HEK293 (cell line): ENCODE data around the gene CEBPA.

Experiments
- CTCF ChIA-PET: fragments of 350-600 bp; formaldehyde crosslinking; extraction: SDS; loops from one replicate; lab custom pipeline; 2021; ENCODE audit warnings: antibody characterized with exemption; lab: Yijun Ruan, JAX
- POLR2A ChIA-PET: fragments of 300-600 bp; formaldehyde crosslinking; extraction: SDS; loops from one replicate; lab custom pipeline; 2020; ENCODE audit warnings: antibody characterized with exemption, inconsistent platforms; lab: Yijun Ruan, JAX
- H3K27ac ChIP-seq: fragments of 200-500 bp; sonication (Bioruptor generic); 2 replicates; pipeline ENCODE4 v1.5.1; 2014; ENCODE audit warnings: low read depth, low read length, control low read depth, inconsistent platforms; ENCODE audit errors: extremely low read depth
- H3K36me3 ChIP-seq, 2 experiments: fragments of 200-500 bp in 1 of 2; sonication (Bioruptor generic) in 1 of 2; 1 replicate in 1 of 2; 2 replicates in 1 of 2; pipeline ENCODE4 v1.5.1; 2014 to 2017; ENCODE audit warnings: inconsistent platforms in 2 of 2, low read length in 2 of 2; ENCODE audit not compliant: control insufficient read depth in 2 of 2, insufficient read depth in 1 of 2
- H3K4me1 ChIP-seq: fragments of 200-500 bp; sonication (Bioruptor generic); 2 replicates; pipeline ENCODE4 v1.5.1; 2014; ENCODE audit warnings: mild to moderate bottlenecking, low read length, inconsistent platforms; ENCODE audit not compliant: control insufficient read depth, insufficient read depth
- H3K4me3 ChIP-seq: 2 replicates; pipeline ENCODE4 v1.5.1; 2011; ENCODE audit warnings: low read depth, mild to moderate bottlenecking, control low read depth, low read length, moderate library complexity
- H3K9me3 ChIP-seq: fragments of 200-500 bp; sonication (Bioruptor generic); 2 replicates; pipeline ENCODE4 v1.5.1; 2014; ENCODE audit warnings: low read depth, low read length, inconsistent platforms; ENCODE audit not compliant: control insufficient read depth, insufficient read depth
- BCL11A ChIP-seq: fragments of 450-650 bp; formaldehyde crosslinking; IDR thresholded peaks from 2 replicates; pipeline ENCODE4 v1.5.1; 2016; ENCODE audit warnings: low read depth, missing biosample characterization, missing genetic modification characterization
- BCL6B ChIP-seq: fragments of 450-650 bp; formaldehyde crosslinking; IDR thresholded peaks from 2 replicates; pipeline ENCODE4 v1.5.1; 2017; ENCODE audit warnings: missing biosample characterization, missing genetic modification characterization
- EGR2 ChIP-seq: fragments of 450-650 bp; formaldehyde crosslinking; IDR thresholded peaks from 2 replicates; pipeline ENCODE4 v1.5.1; 2016; ENCODE audit warnings: low read depth, missing biosample characterization, missing genetic modification characterization
- KLF7 ChIP-seq: fragments of 450-650 bp; formaldehyde crosslinking; IDR thresholded peaks from 2 replicates; pipeline ENCODE4 v1.5.1; 2016; ENCODE audit warnings: missing biosample characterization, missing genetic modification characterization, borderline replicate concordance
- KLF8 ChIP-seq: fragments of 450-650 bp; formaldehyde crosslinking; IDR thresholded peaks from 2 replicates; pipeline ENCODE4 v1.5.1; 2016; ENCODE audit warnings: missing biosample characterization, missing genetic modification characterization
- MZF1 ChIP-seq: fragments of 450-650 bp; formaldehyde crosslinking; IDR thresholded peaks from 2 replicates; pipeline ENCODE4 v1.5.1; 2017; ENCODE audit warnings: missing biosample characterization, missing genetic modification characterization, borderline replicate concordance
- PRDM4 ChIP-seq: fragments of 450-650 bp; formaldehyde crosslinking; IDR thresholded peaks from 2 replicates; pipeline ENCODE4 v1.5.1; 2017; ENCODE audit warnings: missing biosample characterization, missing genetic modification characterization
- SETDB1 ChIP-seq: IDR thresholded peaks from one replicate; pipeline ENCODE4 v1.6.1; 2017; ENCODE audit warnings: mild to moderate bottlenecking, low read length, moderate library complexity, mixed read lengths; ENCODE audit not compliant: insufficient read length
- TRIM28 ChIP-seq: IDR thresholded peaks from 2 replicates; pipeline ENCODE4 v1.6.1; 2011; ENCODE audit warnings: low read length, control low read depth, borderline replicate concordance
- YY2 ChIP-seq: fragments of 450-650 bp; formaldehyde crosslinking; IDR thresholded peaks from 2 replicates; pipeline ENCODE4 v1.5.1; 2016; ENCODE audit warnings: missing biosample characterization, missing genetic modification characterization
- ZBTB7A ChIP-seq: fragments of 450-650 bp; formaldehyde crosslinking; IDR thresholded peaks from 2 replicates; pipeline ENCODE4 v1.5.1; 2016; ENCODE audit warnings: low read depth, missing biosample characterization, missing genetic modification characterization
- ZNF174 ChIP-seq: fragments of 450-650 bp; formaldehyde crosslinking; IDR thresholded peaks from 2 replicates; pipeline ENCODE4 v1.5.0; 2017; ENCODE audit warnings: missing biosample characterization, mild to moderate bottlenecking, missing genetic modification characterization
- ZNF211 ChIP-seq: fragments of 450-650 bp; formaldehyde crosslinking; IDR thresholded peaks from 2 replicates; pipeline ENCODE4 v1.5.1; 2016; ENCODE audit warnings: low read depth, missing biosample characterization, missing genetic modification characterization
- ZNF248 ChIP-seq: fragments of 450-650 bp; formaldehyde crosslinking; IDR thresholded peaks from 2 replicates; pipeline ENCODE4 v1.5.1; 2017; ENCODE audit warnings: missing biosample characterization, missing genetic modification characterization
- ZNF274 ChIP-seq, 2 experiments: fragments of 200-500 bp in 1 of 2; fragments of 450-650 bp in 1 of 2; sonication (Bioruptor generic) in 1 of 2; formaldehyde crosslinking in 1 of 2; IDR thresholded peaks; 2 replicates each; pipeline versions ENCODE4 v1.5.1 to v1.6.1; 2014 to 2016; ENCODE audit warnings: borderline replicate concordance in 1 of 2, inconsistent platforms in 1 of 2, low read length in 1 of 2, missing biosample characterization in 1 of 2, missing genetic modification characterization in 1 of 2
- ZNF292 ChIP-seq: fragments of 450-650 bp; formaldehyde crosslinking; IDR thresholded peaks from 2 replicates; pipeline ENCODE4 v1.5.1; 2016; ENCODE audit warnings: low read depth, missing biosample characterization, missing genetic modification characterization, borderline replicate concordance
- ZNF366 ChIP-seq: fragments of 450-650 bp; formaldehyde crosslinking; conservative IDR thresholded peaks from 2 replicates; pipeline ENCODE4 v1.5.1; 2016; ENCODE audit warnings: missing biosample characterization, missing genetic modification characterization
- ZNF423 ChIP-seq: fragments of 450-650 bp; formaldehyde crosslinking; IDR thresholded peaks from 2 replicates; pipeline ENCODE4 v1.5.1; 2016; ENCODE audit warnings: missing biosample characterization, missing genetic modification characterization
- ZNF530 ChIP-seq: fragments of 450-650 bp; formaldehyde crosslinking; IDR thresholded peaks from 2 replicates; pipeline ENCODE4 v1.5.1; 2016; ENCODE audit warnings: low read depth, missing biosample characterization, missing genetic modification characterization
- ZNF555 ChIP-seq: fragments of 450-650 bp; formaldehyde crosslinking; conservative IDR thresholded peaks from 2 replicates; pipeline ENCODE4 v1.5.1; 2017; ENCODE audit warnings: missing biosample characterization, mild to moderate bottlenecking, missing genetic modification characterization, inconsistent platforms
- ZNF558 ChIP-seq: fragments of 450-650 bp; formaldehyde crosslinking; IDR thresholded peaks from 2 replicates; pipeline ENCODE4 v1.5.1; 2016; ENCODE audit warnings: missing biosample characterization, missing genetic modification characterization
- ZNF610 ChIP-seq: fragments of 450-650 bp; formaldehyde crosslinking; IDR thresholded peaks from 2 replicates; pipeline ENCODE4 v1.5.1; 2016; ENCODE audit warnings: missing biosample characterization, missing genetic modification characterization, borderline replicate concordance
- ZNF629 ChIP-seq: fragments of 450-650 bp; formaldehyde crosslinking; IDR thresholded peaks from 2 replicates; pipeline ENCODE4 v1.5.1; 2017; ENCODE audit warnings: missing biosample characterization, missing genetic modification characterization
- ZNF654 ChIP-seq: fragments of 450-650 bp; formaldehyde crosslinking; IDR thresholded peaks from 2 replicates; pipeline ENCODE4 v1.5.1; 2016; ENCODE audit warnings: low read depth, missing biosample characterization, missing genetic modification characterization
- ZNF701 ChIP-seq: fragments of 450-650 bp; formaldehyde crosslinking; IDR thresholded peaks from 2 replicates; pipeline ENCODE4 v1.5.1; 2016; ENCODE audit warnings: missing biosample characterization, missing genetic modification characterization
- ZNF76 ChIP-seq: fragments of 450-650 bp; formaldehyde crosslinking; IDR thresholded peaks from 2 replicates; pipeline ENCODE4; 2016; ENCODE audit warnings: low read depth, missing biosample characterization, missing genetic modification characterization, borderline replicate concordance
- ZNF791 ChIP-seq: fragments of 450-650 bp; formaldehyde crosslinking; IDR thresholded peaks from 2 replicates; pipeline ENCODE4 v1.5.1; 2016; ENCODE audit warnings: missing biosample characterization, missing genetic modification characterization
- ZNF792 ChIP-seq: fragments of 450-650 bp; formaldehyde crosslinking; IDR thresholded peaks from 2 replicates; pipeline ENCODE4 v1.5.1; 2016; ENCODE audit warnings: missing biosample characterization, missing genetic modification characterization
- ZNF830 ChIP-seq: fragments of 450-650 bp; IDR thresholded peaks from 2 replicates; pipeline ENCODE4 v1.5.0; 2018; ENCODE audit warnings: missing biosample characterization, missing genetic modification characterization, low read depth, mild to moderate bottlenecking, moderate library complexity
- TF ChIP-seq, protein P1 (sequence below): fragments of 450-650 bp; formaldehyde crosslinking; IDR thresholded peaks from 2 replicates; pipeline ENCODE4 v1.5.1; 2016; ENCODE audit warnings: missing biosample characterization, missing genetic modification characterization
- TF ChIP-seq, protein P2 (sequence below): fragments of 450-650 bp; formaldehyde crosslinking; IDR thresholded peaks from 2 replicates; pipeline ENCODE4 v1.5.1; 2016; ENCODE audit warnings: missing biosample characterization, missing genetic modification characterization

CEBPA gene

GRCh38 chr19:33288666-33289065 is 13.7 kb downstream of the CEBPA start:
- H3K4me1 ChIP-seq, result peaks cover 18% of the 10 kb centered on the region

DNA sequence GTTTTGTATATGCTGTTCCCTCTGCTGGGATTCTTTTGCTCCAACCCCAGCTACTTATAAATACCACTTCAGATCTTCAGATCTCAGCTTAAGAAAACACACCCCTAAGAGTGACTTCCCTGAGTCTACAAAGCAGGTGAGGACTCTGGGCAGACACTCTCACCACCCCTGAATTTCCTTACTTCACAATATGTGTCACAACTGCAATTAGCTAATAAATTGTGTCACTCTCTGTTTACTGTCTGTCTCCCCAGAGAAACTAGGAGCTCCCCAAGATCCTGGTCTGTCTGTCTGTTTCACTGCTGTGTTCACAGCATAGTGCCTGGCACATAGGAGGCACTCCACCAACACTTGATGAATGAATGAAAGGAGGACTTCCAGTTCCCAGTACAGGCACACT is 14.4 kb downstream of the CEBPA start:
- no peaks in the 10 kb centered on the region for H3K36me3 ChIP-seq
- peaks cover 11% of the 10 kb centered on the region for H3K4me1 ChIP-seq
- TF ChIP-seq BCL11A (tag by site-specific recombination), result no peak
- no peak for TF ChIP-seq ZNF610 (tag by site-specific recombination)
- no peak for TF ChIP-seq ZNF248 (tag by site-specific recombination)
- no peak for TF ChIP-seq ZNF530
- TF ChIP-seq YY2 (tag by site-specific recombination), result no peak
- TF ChIP-seq ZNF366, result no peak
- TF ChIP-seq ZNF629 (tag by site-specific recombination), result no peak
- TF ChIP-seq PRDM4 (tag by site-specific recombination), result no peak
- no peak for TF ChIP-seq ZNF211 (tag by site-specific recombination)
- ChIA-PET POLR2A (interaction anchor here (1.1 kb wide), 1 partner anchor 85 kb away, joined by 3 read pairs; the partner anchor contains the start of gene CEBPG), CTCF (interaction anchor here (0.6 to 2.1 kb wide), 7 partner anchors 8 to 718 kb away, joined by 3 to 6 read pairs (median 3); no protein-coding TSS in a partner anchor)
- H3K27ac ChIP-seq, result no peak overlapping the region
- no peaks in the 10 kb centered on the region; the same call in 1 of the 2 replicates for H3K9me3 ChIP-seq
- no peak overlapping the region for H3K4me3 ChIP-seq

More at GRCh38 chr19:33288666-33289065, 13.7 kb downstream of the CEBPA start:
- no peak for TF ChIP-seq ZNF76 (tag by site-specific recombination)
- no peak for TF ChIP-seq MZF1 (tag by site-specific recombination)
- TF ChIP-seq ZNF174 (tag by site-specific recombination), result no peak
- no peak for TF ChIP-seq ZNF830 (tag by site-specific recombination)
- TF ChIP-seq TRIM28, result 0 out of 2 replicates have a peak, but pooled peaks have one; percentile 22
- TF ChIP-seq ZNF701 (tag by site-specific recombination), result no peak
- no peak for TF ChIP-seq ZBTB7A (tag by site-specific recombination)
- TF ChIP-seq EGR2, result no peak
- TF ChIP-seq ZNF791 (tag by site-specific recombination), result no peak
- TF ChIP-seq ZNF366, result no peak
- TF ChIP-seq ZNF423 (tag by site-specific recombination), result no peak
- no peak for TF ChIP-seq ZNF654 (tag by site-specific recombination)
- TF ChIP-seq, protein P1, sequence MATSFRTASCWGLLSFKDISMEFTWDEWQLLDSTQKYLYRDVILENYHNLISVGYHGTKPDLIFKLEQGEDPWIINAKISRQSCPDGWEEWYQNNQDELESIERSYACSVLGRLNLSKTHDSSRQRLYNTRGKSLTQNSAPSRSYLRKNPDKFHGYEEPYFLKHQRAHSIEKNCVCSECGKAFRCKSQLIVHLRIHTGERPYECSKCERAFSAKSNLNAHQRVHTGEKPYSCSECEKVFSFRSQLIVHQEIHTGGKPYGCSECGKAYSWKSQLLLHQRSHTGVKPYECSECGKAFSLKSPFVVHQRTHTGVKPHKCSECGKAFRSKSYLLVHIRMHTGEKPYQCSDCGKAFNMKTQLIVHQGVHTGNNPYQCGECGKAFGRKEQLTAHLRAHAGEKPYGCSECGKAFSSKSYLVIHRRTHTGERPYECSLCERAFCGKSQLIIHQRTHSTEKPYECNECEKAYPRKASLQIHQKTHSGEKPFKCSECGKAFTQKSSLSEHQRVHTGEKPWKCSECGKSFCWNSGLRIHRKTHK (tag by site-specific recombination), result peak; percentile 100
- no peak for TF ChIP-seq ZNF292 (tag by site-specific recombination)
- no peak for TF ChIP-seq KLF7 (tag by site-specific recombination)
- TF ChIP-seq ZNF558 (tag by site-specific recombination), result 0 out of 2 replicates have a peak, but pooled peaks have one; percentile 10
- TF ChIP-seq BCL6B (tag by site-specific recombination), result no peak
- TF ChIP-seq, protein P2, sequence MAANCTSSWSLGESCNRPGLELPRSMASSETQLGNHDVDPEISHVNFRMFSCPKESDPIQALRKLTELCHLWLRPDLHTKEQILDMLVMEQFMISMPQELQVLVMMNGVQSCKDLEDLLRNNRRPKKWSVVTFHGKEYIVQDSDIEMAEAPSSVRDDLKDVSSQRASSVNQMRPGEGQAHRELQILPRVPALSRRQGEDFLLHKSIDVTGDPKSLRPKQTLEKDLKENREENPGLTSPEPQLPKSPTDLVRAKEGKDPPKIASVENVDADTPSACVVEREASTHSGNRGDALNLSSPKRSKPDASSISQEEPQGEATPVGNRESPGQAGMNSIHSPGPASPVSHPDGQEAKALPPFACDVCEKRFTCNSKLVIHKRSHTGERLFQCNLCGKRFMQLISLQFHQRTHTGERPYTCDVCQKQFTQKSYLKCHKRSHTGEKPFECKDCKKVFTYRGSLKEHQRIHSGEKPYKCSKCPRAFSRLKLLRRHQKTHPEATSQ, result no peak
- peak; percentile 97 for TF ChIP-seq SETDB1
- no peak for TF ChIP-seq KLF8 (tag by site-specific recombination)
- TF ChIP-seq ZNF555 (tag by site-specific recombination), result no peak
- no peak for TF ChIP-seq ZNF792
- TF ChIP-seq ZNF274 (IDR thresholded peaks at IDR 0.05; ENCODE audit: low read length), result no peak
- no peak for TF ChIP-seq ZNF274 (tag by site-specific recombination; IDR thresholded peaks at IDR 0.05; ENCODE audit: borderline replicate concordance)
- CTCF ChIA-PET, result interaction anchor here (0.6 to 1.2 kb wide), 4 partner anchors 7 to 719 kb away, joined by 3 read pairs; no protein-coding TSS in a partner anchor
- no peaks in the 10 kb centered on the region for H3K36me3 ChIP-seq
- no peaks in the 10 kb centered on the region; the same call in 1 of the 2 replicates for H3K9me3 ChIP-seq
- POLR2A ChIA-PET, result no interaction called here
- no peak overlapping the region for H3K4me3 ChIP-seq
- H3K27ac ChIP-seq, result no peak overlapping the region
